ENCODE data around the gene LHFPL2. TPM values are rescaled to one million over a fixed set of nuclear protein-coding genes. Genes with fewer than 3 reads are reported as not detected.
A peak's percentile ranks its signal among the peaks of the same experiment; 100 is the strongest.

LHFPL2 gene
- total and polyA plus RNA-seq, 9 of the 15 experiments (the other 6 are each of a cell fraction or from before 2014, with no cell fraction given) = 1.0 to 6.6 (median 4.6) TPM

GRCh38 chr5:78647838-78648358 is 674 bp downstream of the LHFPL2 start (continued):
- TF ChIP-seq PRDM10 (IDR thresholded peaks at IDR 0.05; ENCODE audit: partially characterized antibody) = no peak
- no peak for TF ChIP-seq ELK3 (CRISPR knock-in tag; IDR thresholded peaks at IDR 0.05)
- no peak for TF ChIP-seq MECOM (CRISPR knock-in tag; IDR thresholded peaks at IDR 0.05)
- TF ChIP-seq ZNF518B (CRISPR knock-in tag; IDR thresholded peaks at IDR 0.05) = no peak
- TF ChIP-seq KDM5B (IDR thresholded peaks at IDR 0.05; ENCODE audit: insufficient replicate concordance, low read depth, low read length) = peak; percentile 29
- no peak for TF ChIP-seq WHSC1 (IDR thresholded peaks at IDR 0.05; ENCODE audit: low read length)
- TF ChIP-seq PPARD (CRISPR knock-in tag; IDR thresholded peaks at IDR 0.05) = no peak
- no peak for TF ChIP-seq HNRNPK (IDR thresholded peaks at IDR 0.05; ENCODE audit: low read depth, low read length, poor library complexity, severe bottlenecking)
- TF ChIP-seq ELF1 (tag; IDR thresholded peaks at IDR 0.05) = no peak
- no peak; the same call in 1 of the 2 replicates for TF ChIP-seq MTA3 (IDR thresholded peaks at IDR 0.05; ENCODE audit: borderline replicate concordance)
- TF ChIP-seq MNT (conservative IDR thresholded peaks at IDR 0.05) = no peak
- TF ChIP-seq ZNF24 (IDR thresholded peaks at IDR 0.05) = no peak
- TF ChIP-seq ATF3 (IDR thresholded peaks at IDR 0.05) = no peak
- TF ChIP-seq ATF3 (CRISPR knock-in tag; conservative IDR thresholded peaks at IDR 0.05) = no peak
- TF ChIP-seq SRSF9 (IDR thresholded peaks at IDR 0.05; ENCODE audit: borderline replicate concordance, low read depth, low read length) = no peak
- no peak for TF ChIP-seq NR1H2 (CRISPR knock-in tag; IDR thresholded peaks at IDR 0.05)

All from K562 (cell line).